Thymus (tissue), 11 donors: Measurements from ENCODE around the gene CSF1. TPM values are rescaled to one million over a fixed set of nuclear protein-coding genes. Genes with fewer than 3 reads are reported as not detected.

Source experiments
- DNase-seq, 9 donors: peaks; one replicate each; pipeline ENCODE4 v3.0.0-alpha.2; 2013; ENCODE audit warnings: low spot score in 9 of 9, low read depth in 6 of 9, missing footprints in 1 of 9
- H3K27ac ChIP-seq, 2 donors: one replicate each; pipeline ENCODE4 v1.5.1; 2013; ENCODE audit warnings: control low read depth in 1 of 2, low read depth in 1 of 2, low read length in 1 of 2, mild to moderate bottlenecking in 1 of 2, moderate library complexity in 1 of 2
- H3K27me3 ChIP-seq, 2 donors: one replicate each; pipeline ENCODE4 v1.5.1; 2013; ENCODE audit warnings: low read length in 1 of 2; ENCODE audit not compliant: control insufficient read depth in 2 of 2, insufficient read depth in 1 of 2
- H3K36me3 ChIP-seq, 2 donors: one replicate each; pipeline ENCODE4 v1.5.1; 2013; ENCODE audit warnings: low read length in 1 of 2, mild to moderate bottlenecking in 1 of 2, moderate library complexity in 1 of 2; ENCODE audit not compliant: control insufficient read depth in 2 of 2, insufficient read depth in 2 of 2
- H3K4me1 ChIP-seq, 2 donors: one replicate each; pipeline ENCODE4 v1.5.1; 2013; ENCODE audit warnings: low read length in 2 of 2; ENCODE audit not compliant: control insufficient read depth in 2 of 2, insufficient read depth in 2 of 2
- H3K4me3 ChIP-seq, 2 donors: one replicate each; pipeline ENCODE4 v1.5.1; 2013; ENCODE audit warnings: low read length in 2 of 2, control low read depth in 1 of 2, mild to moderate bottlenecking in 1 of 2
- H3K9me3 ChIP-seq, 2 donors: one replicate each; pipeline ENCODE4 v1.5.1; 2013; ENCODE audit warnings: low read length in 1 of 2, mild to moderate bottlenecking in 1 of 2; ENCODE audit not compliant: control insufficient read depth in 2 of 2, insufficient read depth in 1 of 2
- WGBS: extraction: QIAGEN DNeasy Blood & Tissue Kit; methylation state at CpG from one replicate; pipeline ENCODE4 v1.1.7; 2013; 5-methylcytosine and 5-hydroxymethylcytosine counted together
- polyA plus RNA-seq: library from polyadenylated mRNA; stranded (reverse); fragments of 200-250 nt; gene quantifications from one replicate; pipeline ENCODE4 v1.2.3, GENCODE V29; 2013
- total RNA-seq: library from RNA; stranded (reverse); fragments of 120-200 nt; gene quantifications from one replicate; pipeline ENCODE4 v1.2.4, GENCODE V29; 2013
- donor health status: healthy.

The CSF1 gene
- total and polyA plus RNA-seq, 2 donors, result 5.6 to 11.1 TPM

DNA sequence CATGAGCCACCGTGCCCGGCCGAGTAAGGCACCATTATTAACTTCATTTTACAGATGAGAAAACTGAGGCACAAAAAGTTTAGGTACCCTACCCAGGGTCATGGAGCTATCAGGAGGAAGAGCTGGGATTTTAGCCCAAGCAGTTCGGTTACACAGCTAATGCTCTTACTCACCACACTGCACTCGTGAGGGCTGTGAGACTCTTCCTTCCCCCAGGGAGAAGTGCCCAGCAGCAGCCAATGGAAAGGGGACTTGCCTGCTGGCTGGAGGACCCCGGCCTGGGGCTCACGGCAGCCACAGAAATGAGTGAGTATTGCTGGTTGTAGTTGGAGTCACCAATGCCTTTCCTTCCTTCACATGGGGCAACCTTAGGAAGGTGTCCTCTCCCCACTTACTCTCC, 5.2 kb upstream of the CSF1 start:
- H3K4me3 ChIP-seq, result no peak overlapping the region
- peak overlapping the region in 1 of 2 donors; percentile 38 for H3K27ac ChIP-seq
- no peaks in the 10 kb centered on the region for H3K9me3 ChIP-seq
- DNase-seq, result no peak
- 95% methylated on average over 7 of the region's 7 CpGs for WGBS
- no peaks in the 10 kb centered on the region for H3K36me3 ChIP-seq
- peaks cover 15 to 31% of the 10 kb centered on the region in 2 donors for H3K27me3 ChIP-seq
- H3K4me1 ChIP-seq, result peaks cover 2 to 22% of the 10 kb centered on the region in 2 donors

DNA sequence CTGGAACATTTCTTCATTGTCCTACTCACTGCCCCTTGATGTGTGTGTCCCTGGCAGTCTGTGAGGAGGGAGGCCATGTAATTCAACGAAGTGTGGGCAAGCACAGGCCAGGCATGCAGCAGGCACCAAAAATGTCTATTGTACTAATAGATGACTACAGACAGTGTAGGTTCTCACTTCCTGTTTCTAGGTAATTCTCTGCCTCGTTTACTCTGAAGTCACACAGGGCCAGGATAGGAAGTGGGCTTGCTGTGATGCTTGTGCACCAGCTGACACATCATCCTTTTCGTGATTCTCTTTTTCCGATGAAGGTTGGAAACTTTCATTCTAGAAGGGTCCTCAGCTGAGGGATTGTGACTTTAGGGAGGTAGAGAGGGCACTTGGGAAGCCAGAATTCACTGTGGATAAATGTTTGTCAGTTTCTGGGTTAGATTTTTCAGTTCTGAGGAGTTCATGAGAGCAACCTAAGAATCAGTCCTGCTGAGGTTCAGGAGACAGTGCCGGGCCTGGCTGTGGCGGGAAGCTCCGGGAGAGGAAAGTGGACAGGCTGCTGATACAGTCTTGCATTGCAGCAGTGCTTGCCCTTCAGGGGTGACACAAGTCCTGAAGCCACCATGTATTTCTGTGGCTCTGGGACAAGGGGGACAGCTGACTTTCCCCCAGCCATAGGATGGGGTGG, 4.3 kb upstream of the CSF1 start:
- Histone ChIP-seq H3K27ac (peak overlapping the region; percentile 18 to 38), H3K27me3 (peaks cover 19 to 37% of the 10 kb centered on the region in 2 donors), H3K9me3 (no peaks in the 10 kb centered on the region), H3K36me3 (no peaks in the 10 kb centered on the region), H3K4me3 (no peak overlapping the region), H3K4me1 (peaks cover 2 to 24% of the 10 kb centered on the region in 2 donors)
- WGBS, result 77% methylated on average over 7 of the region's 7 CpGs
- peak in 7 of 9 donors; percentile 32 to 78 (median 47) for DNase-seq

DNA sequence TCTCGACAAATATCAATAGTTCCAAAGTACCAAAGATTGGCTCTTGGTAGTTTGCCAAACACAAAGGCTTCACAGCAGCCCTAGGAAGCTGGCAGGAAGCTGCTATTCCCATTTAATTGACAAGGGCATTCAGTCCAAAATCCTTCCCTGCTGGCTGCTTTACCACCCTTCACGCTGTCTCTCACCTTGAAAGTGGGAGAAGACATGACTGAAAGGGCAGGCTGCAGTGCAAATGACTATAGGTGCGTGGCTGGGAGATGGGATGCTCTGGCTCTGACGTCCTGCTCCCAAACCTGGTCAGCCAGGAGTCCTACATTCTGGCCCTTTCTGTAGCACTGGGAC, 3.8 kb upstream of the CSF1 start:
- H3K9me3 ChIP-seq, result no peaks in the 10 kb centered on the region
- no peak overlapping the region for H3K4me3 ChIP-seq
- DNase-seq, result no peak
- no peak overlapping the region for H3K27ac ChIP-seq
- H3K27me3 ChIP-seq, result peaks cover 25 to 43% of the 10 kb centered on the region in 2 donors
- WGBS, result 96% methylated on average over 4 of the region's 4 CpGs
- H3K36me3 ChIP-seq, result no peaks in the 10 kb centered on the region
- peaks cover 2 to 29% of the 10 kb centered on the region in 2 donors for H3K4me1 ChIP-seq

DNA sequence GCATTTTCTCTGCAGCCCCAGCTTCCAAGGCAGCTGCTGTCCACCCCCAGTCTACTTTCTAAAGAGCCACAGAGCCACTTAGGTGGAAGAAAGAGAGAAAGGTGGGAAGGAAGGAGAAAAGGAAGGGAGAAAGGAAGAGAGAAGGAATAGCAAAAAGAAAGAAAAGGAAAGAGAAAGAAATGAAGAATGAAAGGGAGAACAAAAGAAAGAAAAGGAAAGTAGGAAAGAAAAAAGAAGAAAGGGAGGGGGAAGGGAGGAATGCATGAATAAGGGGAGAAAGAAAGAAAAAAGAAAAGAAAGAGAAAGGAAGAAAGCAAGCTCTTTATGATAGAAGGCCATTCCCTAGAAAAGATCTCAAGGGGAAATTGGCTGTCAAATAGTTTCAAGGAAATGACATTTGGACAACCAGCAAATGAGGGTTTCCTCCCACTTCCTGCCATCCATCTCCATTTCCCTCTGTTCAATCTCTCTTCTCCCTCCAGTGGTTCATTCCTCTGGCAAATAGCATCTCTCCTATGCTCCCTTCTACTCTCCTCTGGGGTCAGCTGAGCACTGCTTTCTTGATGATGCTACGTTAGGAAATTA, 3.4 kb upstream of the CSF1 start:
- DNase-seq, result no peak
- Histone ChIP-seq H3K27ac (no peak overlapping the region), H3K27me3 (peaks cover 28 to 47% of the 10 kb centered on the region in 2 donors), H3K36me3 (no peaks in the 10 kb centered on the region), H3K4me1 (peaks cover 2 to 30% of the 10 kb centered on the region in 2 donors), H3K9me3 (no peaks in the 10 kb centered on the region), H3K4me3 (no peak overlapping the region)
- 90% methylated on average over 1 of the region's 1 CpG for WGBS

DNA sequence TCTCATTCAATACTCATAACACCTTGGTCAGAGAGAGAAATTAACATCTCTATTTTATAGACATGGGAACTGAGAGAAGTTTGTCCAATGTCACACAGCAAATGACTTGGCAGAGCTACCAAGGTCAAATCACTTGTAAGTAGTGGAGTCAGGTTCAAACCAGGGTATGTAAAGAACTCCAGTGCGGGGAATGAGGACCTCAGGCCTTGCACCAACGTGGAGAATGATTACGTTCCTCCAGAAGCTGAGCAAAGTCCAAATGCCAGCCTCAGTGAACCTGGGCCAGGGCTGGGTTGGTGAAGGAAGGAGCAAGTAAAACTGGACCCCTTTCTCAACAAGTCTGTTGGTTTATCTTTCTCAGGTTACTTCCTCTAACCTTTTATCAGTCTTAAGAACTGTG, 1.8 kb upstream of the CSF1 start:
- peaks cover 2 to 34% of the 10 kb centered on the region in 2 donors for H3K4me1 ChIP-seq
- 98% methylated on average over 3 of the region's 3 CpGs for WGBS
- H3K36me3 ChIP-seq, result no peaks in the 10 kb centered on the region
- H3K27me3 ChIP-seq, result peaks cover 32 to 62% of the 10 kb centered on the region in 2 donors
- H3K9me3 ChIP-seq, result no peaks in the 10 kb centered on the region
- no peak overlapping the region for H3K27ac ChIP-seq
- DNase-seq, result no peak
- no peak overlapping the region for H3K4me3 ChIP-seq

DNA sequence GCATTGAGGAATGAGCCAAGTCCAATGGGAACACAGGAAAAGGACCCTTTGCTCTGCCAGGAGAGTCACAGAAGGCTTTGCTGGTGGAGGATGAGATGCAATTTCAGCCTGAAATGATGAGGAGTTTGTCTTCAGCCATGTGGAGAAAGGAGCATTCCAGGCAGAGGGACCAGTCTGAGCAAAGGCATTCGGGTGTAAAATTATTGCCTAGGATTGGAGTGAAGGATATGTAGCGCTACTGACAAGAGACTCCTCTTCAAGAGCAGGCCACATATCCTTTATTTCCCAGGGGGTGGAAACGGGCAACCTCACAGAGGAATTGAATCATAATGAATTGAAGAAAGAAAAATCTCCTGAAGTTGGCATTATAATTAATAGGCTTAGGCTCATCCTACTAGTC, 1.1 kb upstream of the CSF1 start:
- Histone ChIP-seq H3K27ac (no peak overlapping the region), H3K27me3 (peaks cover 32 to 62% of the 10 kb centered on the region in 2 donors), H3K4me3 (no peak overlapping the region), H3K36me3 (no peaks in the 10 kb centered on the region), H3K4me1 (peaks cover 2 to 34% of the 10 kb centered on the region in 2 donors), H3K9me3 (no peaks in the 10 kb centered on the region)
- DNase-seq, result no peak
- 86% methylated on average over 3 of the region's 3 CpGs for WGBS

DNA sequence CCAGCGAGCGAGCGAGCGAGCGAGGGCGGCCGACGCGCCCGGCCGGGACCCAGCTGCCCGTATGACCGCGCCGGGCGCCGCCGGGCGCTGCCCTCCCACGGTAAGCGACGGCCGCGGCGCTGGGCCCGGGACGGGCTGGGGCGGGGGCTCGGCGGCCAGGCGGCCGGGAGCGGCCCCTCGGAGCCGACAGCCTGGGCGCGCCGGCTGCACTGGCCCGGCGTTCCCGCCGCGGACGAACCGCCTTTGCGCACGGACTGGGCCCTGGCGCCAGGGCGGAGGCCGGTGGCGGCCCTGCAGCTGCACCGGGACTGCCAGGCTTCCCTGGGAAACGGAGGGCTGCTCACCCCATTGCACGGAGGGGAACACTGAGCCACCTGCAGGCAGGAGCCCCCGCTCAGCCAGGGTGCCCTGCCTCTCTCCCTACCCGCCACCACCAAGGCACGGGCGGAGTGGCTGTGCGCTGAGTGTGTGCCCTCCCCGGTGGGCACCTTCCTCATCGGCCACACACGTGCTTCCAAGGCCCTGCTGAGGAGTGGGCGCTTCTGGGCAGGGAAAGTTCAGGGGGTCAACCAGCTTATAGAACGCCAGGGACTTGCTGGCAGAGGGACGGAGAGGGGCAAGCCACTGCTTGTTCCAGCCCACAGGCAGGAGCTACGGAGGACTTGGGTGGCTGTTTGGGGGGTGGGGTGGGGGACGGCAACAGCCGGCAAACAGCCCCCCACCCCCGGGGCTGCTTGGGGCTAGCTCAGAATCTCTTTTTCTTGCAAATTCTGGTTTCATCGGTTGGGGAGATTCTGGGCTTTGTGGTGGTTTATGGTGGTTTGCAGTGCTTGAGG, 532 bp downstream of the CSF1 start:
- 7% methylated on average over 70 of the region's 70 CpGs for WGBS
- Histone ChIP-seq H3K27me3 (peaks cover 32 to 62% of the 10 kb centered on the region in 2 donors), H3K27ac (no peak overlapping the region), H3K4me1 (peaks cover 2 to 28% of the 10 kb centered on the region in 2 donors), H3K36me3 (no peaks in the 10 kb centered on the region), H3K9me3 (no peaks in the 10 kb centered on the region), H3K4me3 (peak overlapping the region; percentile 43 to 58)
- no peak for DNase-seq

DNA sequence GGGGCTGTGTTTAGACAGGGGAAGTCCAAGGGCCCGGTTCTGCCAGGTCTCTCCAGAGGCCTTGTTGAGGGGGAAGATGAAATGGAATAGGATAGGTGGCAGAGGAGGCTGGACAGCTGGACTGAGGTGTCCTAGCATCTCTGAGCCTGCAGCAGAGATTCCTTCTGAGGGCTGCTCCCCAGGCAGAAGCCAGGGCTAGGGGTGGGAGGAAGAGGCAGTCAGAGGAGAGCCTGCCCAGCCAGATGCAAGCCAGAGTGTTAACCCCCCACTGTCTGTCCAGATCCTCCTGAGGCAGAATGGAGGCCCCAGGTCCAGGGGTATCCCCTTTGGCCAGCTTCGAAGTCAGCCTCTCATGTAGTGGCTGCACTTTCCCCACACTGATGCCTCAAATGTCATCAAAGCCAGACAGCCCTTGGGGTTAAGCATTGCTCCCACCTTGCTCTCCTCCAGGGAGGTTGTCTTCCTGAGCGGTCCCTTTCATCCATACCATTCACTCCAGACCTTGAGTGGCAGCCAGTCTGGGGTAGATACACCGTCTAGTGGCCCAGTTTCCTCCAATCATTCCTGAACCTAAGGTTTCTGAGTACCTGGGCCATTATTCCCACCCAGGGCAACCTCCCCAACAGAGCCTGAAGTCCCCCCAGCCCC, 1.7 kb downstream of the CSF1 start:
- H3K4me3 ChIP-seq, result peak overlapping the region in 1 of 2 donors; percentile 43
- peaks cover 0 to 3% of the 10 kb centered on the region in 2 donors for H3K36me3 ChIP-seq
- no peaks in the 10 kb centered on the region for H3K9me3 ChIP-seq
- peak overlapping the region in 1 of 2 donors; percentile 66 for H3K27ac ChIP-seq
- 65% methylated on average over 4 of the region's 4 CpGs for WGBS
- H3K4me1 ChIP-seq, result peaks cover 2 to 19% of the 10 kb centered on the region in 2 donors
- no peak for DNase-seq
- H3K27me3 ChIP-seq, result peaks cover 32 to 58% of the 10 kb centered on the region in 2 donors
